GM12875 (cell line): ENCODE data around the gene MYT1.

Experiments used
- H3K4me3 ChIP-seq: one replicate; pipeline ENCODE4 v1.5.1; 2011; ENCODE audit warnings: low read depth, low read length, control low read depth
- CTCF ChIP-seq: IDR thresholded peaks from 2 replicates; pipeline ENCODE4 v1.5.1; 2011; ENCODE audit warnings: low read depth, mild to moderate bottlenecking, control low read depth, inconsistent platforms, low read length, moderate library complexity, borderline replicate concordance; ENCODE audit not compliant: insufficient read depth

MYT1 gene

GRCh38 chr20:64199395-64199794 lies 35.1 kb downstream of the MYT1 start:
- no peak for TF ChIP-seq CTCF
- no peak overlapping the region for H3K4me3 ChIP-seq

GRCh38 chr20:64200740-64201139 lies 36.5 kb downstream of the MYT1 start:
- no peak for TF ChIP-seq CTCF
- no peak overlapping the region for H3K4me3 ChIP-seq

GRCh38 chr20:64201653-64202052 lies 37.4 kb downstream of the MYT1 start:
- TF ChIP-seq CTCF: no peak
- no peak overlapping the region for H3K4me3 ChIP-seq

GRCh38 chr20:64203037-64203777 lies 39.0 kb downstream of the MYT1 start:
- H3K4me3 ChIP-seq: no peak overlapping the region
- TF ChIP-seq CTCF: no peak

GRCh38 chr20:64205611-64206026 lies 41.4 kb downstream of the MYT1 start:
- no peak for TF ChIP-seq CTCF
- H3K4me3 ChIP-seq: no peak overlapping the region

DNA sequence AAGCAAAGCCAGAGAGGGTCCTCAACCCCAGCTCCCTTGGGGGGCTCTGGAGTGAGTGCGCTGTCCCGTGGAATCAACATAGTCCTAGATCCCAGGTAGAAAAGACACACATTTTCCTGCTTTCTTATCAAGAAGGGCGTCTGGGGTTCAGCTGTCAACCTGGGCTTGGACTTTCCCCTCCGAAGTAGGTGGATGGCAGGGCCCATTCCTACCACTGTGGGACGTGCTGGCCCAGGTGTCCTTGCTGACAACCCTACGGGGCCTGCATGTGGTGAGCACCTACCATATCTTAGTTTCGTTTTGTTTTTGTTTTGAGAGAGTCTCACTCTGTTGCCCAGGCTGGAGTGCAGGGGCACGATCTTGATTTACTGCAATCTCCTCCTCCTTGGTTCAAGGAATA lies 42.4 kb downstream of the MYT1 start:
- H3K4me3 ChIP-seq: no peak overlapping the region
- no peak for TF ChIP-seq CTCF
